ENCODE results near the gene DNAJC27.

Gene DNAJC27

DNA sequence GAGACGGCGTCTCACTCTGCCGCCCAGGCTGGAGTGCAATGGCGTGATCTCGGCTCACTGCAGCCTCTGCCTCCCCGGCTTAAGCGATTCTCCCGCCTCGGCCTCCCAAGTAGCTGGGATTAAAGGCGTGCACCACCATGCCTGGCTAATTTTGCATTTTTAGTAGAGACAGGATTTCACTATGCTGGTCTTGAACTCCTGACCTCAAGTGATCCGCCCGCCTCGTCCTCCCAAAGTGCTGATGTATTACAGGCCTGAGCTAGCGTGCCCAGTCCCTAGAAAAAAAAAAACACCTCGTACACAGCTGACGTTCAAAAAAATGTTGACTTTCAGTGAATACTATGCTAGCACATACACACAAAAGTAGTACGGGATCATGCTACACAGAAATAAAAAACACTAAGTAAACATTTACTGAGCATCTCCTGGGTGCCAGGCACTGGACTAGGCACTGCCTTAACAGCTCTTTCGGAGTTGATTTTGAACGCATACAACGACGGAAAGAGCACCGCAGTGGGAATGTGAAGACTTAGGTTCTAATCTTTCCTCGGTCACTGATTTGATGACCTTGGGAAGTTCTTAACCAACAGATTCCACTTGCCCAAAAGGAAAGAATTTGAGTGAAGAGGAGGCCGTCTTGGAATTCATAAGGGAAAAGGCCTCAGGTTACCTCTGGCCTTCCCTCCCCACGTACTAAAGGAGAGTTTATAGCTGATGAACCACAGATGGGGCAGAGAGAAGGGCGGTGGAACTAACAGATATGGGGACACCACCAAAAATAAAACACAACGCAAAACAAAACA is 1.1 kb downstream of the DNAJC27 start:
- DNase-seq = no peak

DNA sequence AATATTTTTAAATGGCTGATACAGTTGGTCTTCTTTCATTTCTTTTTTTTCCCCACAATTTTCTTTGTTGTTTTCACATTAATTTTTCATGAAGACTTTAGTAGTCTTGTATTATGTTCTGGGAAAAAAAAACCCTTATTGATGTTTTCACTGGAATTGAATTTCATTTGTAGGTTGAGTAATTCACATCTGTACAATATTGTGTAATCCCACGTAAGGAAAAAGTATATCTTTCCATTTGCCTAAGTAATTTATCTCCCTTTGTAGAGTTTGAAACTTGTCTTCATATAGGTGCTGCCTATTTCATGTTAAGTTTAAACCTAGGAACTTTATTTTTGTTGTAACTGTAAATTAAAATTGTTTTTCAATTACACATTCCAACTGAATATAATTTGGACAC is 2.0 kb downstream of the DNAJC27 start:
- DNase-seq = no peak

DNA sequence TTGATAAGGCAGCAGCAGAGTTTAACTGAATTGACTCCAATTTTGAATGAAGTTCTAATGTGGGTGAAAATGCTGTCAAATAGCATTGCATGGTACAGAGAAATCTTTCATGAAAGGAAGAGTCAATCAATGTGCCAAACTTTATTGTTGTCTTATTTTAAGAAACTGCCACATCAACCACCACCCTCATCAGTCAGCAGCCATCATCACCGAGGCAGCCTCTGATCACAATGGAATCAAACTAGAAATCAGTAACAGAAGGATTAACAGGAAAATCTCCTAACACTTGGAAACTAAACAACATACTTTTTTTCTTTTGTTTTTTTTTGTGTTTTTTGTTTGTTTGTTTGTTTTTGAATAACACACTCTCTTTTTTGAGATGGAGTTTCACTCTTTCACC is 9.9 kb downstream of the DNAJC27 start:
- no peak for DNase-seq

- no peak for DNase-seq
Measured at GRCh38 chr2:24959761-24960160, 12.0 kb downstream of the DNAJC27 start.

GRCh38 chr2:24958411-24958935 is 13.3 kb downstream of the DNAJC27 start:
- DNase-seq = no peak

GRCh38 chr2:24957976-24958375 is 13.8 kb downstream of the DNAJC27 start:
- no peak for DNase-seq

- DNase-seq = no peak
Measured at GRCh38 chr2:24957221-24957620, 14.5 kb downstream of the DNAJC27 start.

DNA sequence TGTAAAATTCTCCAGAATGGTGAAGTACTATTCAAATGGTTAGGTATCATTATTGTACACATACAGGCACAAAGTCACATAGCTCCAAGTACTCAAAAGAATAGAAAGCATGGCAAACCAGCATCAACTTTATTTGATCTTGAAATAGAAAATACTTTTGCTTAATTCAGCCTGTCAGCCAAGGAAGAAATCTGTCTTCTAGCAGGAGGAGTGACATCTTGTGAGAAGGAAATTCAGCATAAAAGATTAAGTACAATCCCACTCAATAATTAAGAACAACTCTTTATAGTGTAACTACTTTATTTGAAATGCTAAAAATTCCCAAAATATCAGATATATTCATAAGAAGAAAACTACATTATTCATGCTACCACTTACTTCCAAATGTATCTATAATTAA is 15.8 kb downstream of the DNAJC27 start:
- DNase-seq = no peak

- DNase-seq = no peak
Measured at GRCh38 chr2:24955232-24955631, 16.5 kb downstream of the DNAJC27 start.

GRCh38 chr2:24950102-24950501 is 21.7 kb downstream of the DNAJC27 start:
- no peak for DNase-seq

DNA sequence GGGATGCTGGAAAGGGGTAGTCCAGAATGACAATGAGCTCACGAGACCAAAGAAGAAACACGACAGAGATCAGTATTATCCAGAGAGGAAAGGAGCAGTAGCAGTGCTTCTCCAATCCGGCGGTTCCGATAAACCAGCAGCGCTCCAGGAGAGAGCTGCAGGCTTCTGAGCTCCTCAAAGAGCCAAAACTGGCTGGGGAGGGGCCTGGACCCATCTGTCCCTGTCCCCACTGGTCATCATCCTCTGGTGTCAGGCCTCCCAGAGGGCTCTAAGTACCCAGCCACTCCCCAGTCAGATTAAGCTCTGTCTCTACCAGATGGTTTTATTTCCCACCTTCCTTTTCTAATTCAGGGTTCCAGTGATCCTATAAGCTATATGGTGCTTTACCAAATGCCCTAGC is 23.2 kb downstream of the DNAJC27 start:
- DNase-seq = no peak

GRCh38 chr2:24947561-24948157 is 24.1 kb downstream of the DNAJC27 start:
- no peak for DNase-seq

DNA sequence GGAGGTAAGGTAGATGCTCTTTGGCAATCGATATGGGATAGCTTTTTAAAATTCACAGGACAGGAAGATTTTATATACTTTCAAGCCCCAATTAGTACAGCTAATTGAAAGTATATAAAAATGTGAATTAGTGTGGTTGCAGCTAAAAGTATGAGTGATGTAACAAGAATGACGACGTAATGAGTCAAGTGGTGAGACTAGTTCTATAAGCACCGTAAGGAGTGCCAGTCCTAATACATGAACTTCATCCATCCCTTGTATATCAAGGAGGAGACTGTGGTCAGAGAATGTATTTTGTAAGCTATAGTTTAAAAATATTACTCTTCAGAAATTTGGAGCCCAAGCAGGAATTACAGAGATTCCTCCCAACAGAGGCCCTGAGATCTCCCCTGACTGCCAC is 25.8 kb downstream of the DNAJC27 start:
- DNase-seq = no peak

DNA sequence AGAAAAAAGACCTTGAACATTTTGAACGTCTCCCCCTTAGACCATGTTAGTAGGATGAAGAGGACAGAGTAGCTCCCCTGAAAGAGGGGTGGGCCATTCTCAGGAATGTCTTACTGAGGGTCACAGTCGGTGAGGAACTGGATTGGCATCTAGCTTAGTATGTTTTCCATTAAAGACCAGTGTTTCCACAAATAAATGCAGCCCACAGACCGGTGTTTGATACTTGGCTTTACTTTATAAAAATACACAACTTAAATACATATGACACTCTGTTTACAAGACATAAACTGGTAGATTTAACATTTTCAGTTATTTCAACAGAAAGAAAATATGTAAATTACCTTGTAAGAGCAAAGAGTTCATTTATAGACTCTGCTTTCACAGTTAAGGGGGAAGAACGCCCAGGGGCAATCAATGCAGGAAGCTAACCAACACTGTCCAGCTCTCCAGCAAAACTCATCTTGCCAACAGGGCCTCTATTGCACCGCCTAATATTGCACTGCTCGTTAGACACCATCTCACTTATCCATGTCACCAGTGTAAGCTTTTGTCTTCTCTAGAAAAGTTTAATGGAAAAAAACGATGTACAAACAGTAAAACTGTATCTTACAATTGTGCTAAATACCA is 28.2 kb downstream of the DNAJC27 start:
- DNase-seq = no peak

GRCh38 chr2:24939353-24939752 is 32.4 kb downstream of the DNAJC27 start:
- DNase-seq = no peak

DNA sequence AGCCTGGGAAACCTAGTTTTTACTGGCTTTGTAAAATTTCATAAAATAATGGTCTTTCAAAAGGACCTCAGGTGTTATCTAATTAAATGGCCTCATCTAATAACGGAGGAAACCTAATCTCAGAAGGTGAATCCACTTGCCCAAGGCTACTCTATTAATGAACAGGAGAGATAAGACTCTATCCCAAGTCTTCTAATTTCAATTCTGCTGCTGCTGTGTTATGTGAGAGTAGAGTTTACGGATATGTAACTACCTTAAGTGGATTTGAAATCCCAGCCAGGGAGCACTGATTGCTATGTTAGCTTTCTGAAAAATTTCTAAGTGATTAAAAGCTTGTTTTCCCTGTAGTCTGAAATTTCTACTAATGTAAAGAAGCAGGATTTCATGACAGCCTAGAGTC is 34.5 kb downstream of the DNAJC27 start:
- DNase-seq = no peak

- no peak for DNase-seq
Measured at GRCh38 chr2:24935145-24935544, 36.6 kb downstream of the DNAJC27 start.

- no peak for DNase-seq
Measured at GRCh38 chr2:24932715-24933114, 39.0 kb downstream of the DNAJC27 start.

DNA sequence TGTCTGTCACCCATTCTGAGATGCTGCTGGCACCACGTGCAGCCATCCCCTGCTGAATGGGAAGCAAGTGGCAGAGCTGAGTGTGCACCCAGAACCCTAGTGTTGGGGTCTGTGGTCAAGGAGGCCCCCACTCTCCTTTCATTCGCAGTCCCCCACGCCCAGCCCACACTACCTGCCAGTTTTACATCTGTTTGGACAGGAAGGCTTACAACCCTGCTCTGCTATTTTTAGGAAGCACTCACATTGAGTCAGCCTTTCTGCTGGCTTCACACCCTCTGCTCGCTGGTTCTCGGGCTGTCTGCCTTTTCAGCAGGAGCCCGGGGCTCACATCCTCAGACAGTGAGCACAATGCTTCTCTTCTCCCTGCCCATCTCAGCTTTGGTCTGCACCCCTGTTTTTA is 41.0 kb downstream of the DNAJC27 start:
- DNase-seq = no peak

DNA sequence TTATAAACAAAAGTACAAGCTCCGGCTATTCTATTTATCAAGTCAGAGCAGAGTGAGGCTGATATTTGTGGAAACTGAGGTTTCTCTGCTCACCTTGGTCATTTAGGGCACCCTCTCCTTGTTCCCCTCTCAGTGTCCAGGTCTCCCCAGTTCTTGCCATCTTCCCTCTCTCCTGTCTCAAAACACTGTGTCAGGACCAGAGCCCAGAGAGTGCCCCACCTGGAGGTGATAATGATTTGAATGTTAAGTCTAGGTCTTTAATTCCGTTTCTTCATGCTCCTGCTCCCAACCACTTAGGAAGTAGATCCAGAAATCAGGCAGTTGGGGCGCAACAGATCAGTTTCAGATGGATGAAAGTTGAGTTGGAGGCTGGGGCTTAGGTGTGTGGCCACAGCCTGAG is 42.5 kb downstream of the DNAJC27 start:
- DNase-seq = no peak

DNA sequence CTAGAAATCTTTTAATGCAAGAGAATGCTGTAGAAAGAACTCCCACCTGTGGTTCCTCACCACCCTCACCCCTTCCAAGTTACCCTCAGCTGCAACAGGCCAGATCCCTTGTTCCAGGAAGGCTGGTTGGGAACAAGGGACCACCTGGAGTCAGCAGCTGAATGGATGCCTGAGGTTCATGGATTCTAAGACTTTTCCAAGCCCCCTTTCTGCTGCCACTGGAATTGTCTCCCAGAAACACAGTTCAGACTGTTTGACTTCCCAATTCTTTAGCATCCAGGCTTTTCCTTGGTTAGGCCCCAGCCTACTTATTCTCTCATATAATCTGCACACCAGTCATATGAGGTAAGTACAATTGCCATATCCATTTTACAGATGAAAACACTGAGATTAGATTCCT is 43.7 kb downstream of the DNAJC27 start:
- DNase-seq = no peak

GRCh38 chr2:24926602-24927252 is 45.0 kb downstream of the DNAJC27 start:
- no peak for DNase-seq

GRCh38 chr2:24926220-24926601 is 45.5 kb downstream of the DNAJC27 start:
- DNase-seq = no peak

GRCh38 chr2:24925815-24926214 is 45.9 kb downstream of the DNAJC27 start:
- DNase-seq = no peak

All from effector CD4-positive, alpha-beta T cell (primary cell).